Fibroblast of skin of left biceps (primary cell): ENCODE measurements around the gene CYP26A1.

Source experiments
- DNase-seq, 2 experiments: peaks; one replicate each; pipeline ENCODE4 v3.0.0-alpha.2; 2013; ENCODE audit warnings: low read depth in 2 of 2

The CYP26A1 gene

GRCh38 chr10:93123766-93124165 is 50.1 kb downstream of the CYP26A1 start:
- DNase-seq = no peak

- DNase-seq = no peak
These were observed 51.1 kb downstream of the CYP26A1 start for GRCh38 chr10:93124580-93125318.

- DNase-seq = no peak
These were observed 52.3 kb downstream of the CYP26A1 start for GRCh38 chr10:93125966-93126365.

GRCh38 chr10:93126483-93127052 is 52.9 kb downstream of the CYP26A1 start:
- DNase-seq = no peak
